H1 (cell line): ENCODE results near the gene PSMD13. TPM values are rescaled to one million over a fixed set of nuclear protein-coding genes. Genes with fewer than 3 reads are reported as not detected.

Source experiments
- CBX8 ChIP-seq: fragments of 300-800, 300-1000 bp; sonication (generic); IDR thresholded peaks from 2 replicates; pipeline ENCODE4 v1.7.1; 2016; ENCODE audit warnings: low read depth, low read length, borderline replicate concordance
- CEBPB ChIP-seq: IDR thresholded peaks from 2 replicates; pipeline ENCODE4 v1.6.1; 2012; ENCODE audit warnings: low read depth, low read length
- KDM5A ChIP-seq: fragments of 200-600 bp; IDR thresholded peaks from 2 replicates; pipeline ENCODE4 v1.7.1; 2012; ENCODE audit warnings: mild to moderate bottlenecking, low read length, inconsistent platforms, mixed read lengths
- TAF1 ChIP-seq: IDR thresholded peaks from 2 replicates; pipeline ENCODE4 v1.6.1; 2011; ENCODE audit warnings: mild to moderate bottlenecking, low read depth, low read length
- polyA plus RNA-seq, 7 experiments: library from polyadenylated mRNA; depleted of rRNA in 3 of 7; stranded (reverse) in 5 of 7; unstranded in 2 of 7; fragments of >200 nt in 5 of 7; fragments of 200-250 nt in 2 of 7; gene quantifications; 1 replicate in 5 of 7; 2 replicates in 1 of 7; 4 replicates in 1 of 7; pipeline versions ENCODE4 v1.2.1 to v1.2.3, GENCODE V29; 2011 to 2013; ENCODE audit warnings: missing spikeins in 2 of 7, mixed read lengths in 2 of 7
- total RNA-seq: library from RNA; stranded (reverse); fragmentation: NEBNext Ultra II Directional; extraction: Animal tissue kit (Norgen Biotek cat#: 25700); gene quantifications from 2 replicates; pipeline ENCODE4 v1.2.1, GENCODE V29; 2021
- TF ChIP-seq, protein P1 (sequence below): IDR thresholded peaks from 2 replicates; pipeline ENCODE4 v1.6.1; 2011; ENCODE audit warnings: low read length, improper control_type of control experiment

The PSMD13 gene
- total and polyA plus RNA-seq, 2 of the 8 experiments (the other 6 are each of a cell fraction or from before 2014, with no cell fraction given), result 121 to 141 TPM

DNA sequence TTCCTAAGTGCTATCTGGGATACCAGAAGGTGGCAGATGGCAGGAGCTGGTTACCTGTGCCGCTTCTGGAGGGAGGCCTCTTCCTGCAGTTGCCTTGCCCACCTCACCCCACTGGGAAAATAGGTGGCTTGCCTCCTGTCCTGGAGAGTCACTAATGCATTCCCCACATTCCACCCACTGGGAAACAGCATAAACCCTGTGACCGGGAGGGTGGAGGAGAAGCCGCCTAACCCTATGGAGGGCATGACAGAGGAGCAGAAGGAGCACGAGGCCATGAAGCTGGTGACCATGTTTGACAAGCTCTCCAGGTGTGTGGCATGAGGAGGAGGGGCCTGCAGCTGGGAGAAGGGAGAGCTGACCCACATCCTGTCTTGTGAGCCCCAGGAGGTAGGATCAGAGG, 23.7 kb upstream of the PSMD13 start (continued):
- TF ChIP-seq CBX8 (no peak), CEBPB (no peak), KDM5A (no peak), TAF1 (no peak)
- TF ChIP-seq, protein P1, sequence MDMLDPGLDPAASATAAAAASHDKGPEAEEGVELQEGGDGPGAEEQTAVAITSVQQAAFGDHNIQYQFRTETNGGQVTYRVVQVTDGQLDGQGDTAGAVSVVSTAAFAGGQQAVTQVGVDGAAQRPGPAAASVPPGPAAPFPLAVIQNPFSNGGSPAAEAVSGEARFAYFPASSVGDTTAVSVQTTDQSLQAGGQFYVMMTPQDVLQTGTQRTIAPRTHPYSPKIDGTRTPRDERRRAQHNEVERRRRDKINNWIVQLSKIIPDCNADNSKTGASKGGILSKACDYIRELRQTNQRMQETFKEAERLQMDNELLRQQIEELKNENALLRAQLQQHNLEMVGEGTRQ, result no peak
